H1 (cell line): ENCODE results near the gene EIF1AX. TPM values are rescaled to one million over a fixed set of nuclear protein-coding genes. Genes with fewer than 3 reads are reported as not detected.

Source experiments
- CTCF ChIA-PET: fragments of 300-600 bp; sonication (Branson Sonifier 250); formaldehyde crosslinking; loops from one replicate; lab custom pipeline; 2021; ENCODE audit not compliant: partially characterized antibody; lab: Charles Lee
- POLR2A ChIA-PET: fragments of 300-600 bp; sonication (Branson Sonifier 250); formaldehyde crosslinking; loops from one replicate; lab custom pipeline; 2021; ENCODE audit warnings: inconsistent platforms; ENCODE audit not compliant: partially characterized antibody; lab: Charles Lee
- DNase-seq, 2 experiments: peaks; one replicate each; pipeline versions ENCODE4 v3.0.0 to v3.0.0-alpha.2; 2010 to 2022; ENCODE audit warnings: low spot score in 2 of 2, low read depth in 1 of 2, mixed read lengths in 1 of 2
- FAIRE-seq: peaks from 2 replicates; lab custom pipeline; 2011; peaks lifted over from hg19 to GRCh38; lab: Jason Lieb, UNC
- H2AFZ ChIP-seq: 2 replicates; pipeline ENCODE4 v1.8.1; 2012; ENCODE audit warnings: low read length, inconsistent platforms
- H2AK5ac ChIP-seq: 2 replicates; pipeline ENCODE4 v1.6.1; 2013; ENCODE audit warnings: low read depth, low read length
- H2BK120ac ChIP-seq: replicated peaks from 2 replicates; pipeline ENCODE3; 2013; ENCODE audit warnings: low read depth, low read length, inconsistent platforms
- H2BK12ac ChIP-seq: 2 replicates; pipeline ENCODE4 v1.6.1; 2013; ENCODE audit warnings: low read depth, low read length
- H2BK15ac ChIP-seq: 2 replicates; pipeline ENCODE4 v1.6.1; 2013; ENCODE audit warnings: low read length
- H2BK20ac ChIP-seq: 2 replicates; pipeline ENCODE4 v1.6.1; 2013; ENCODE audit warnings: low read length
- H2BK5ac ChIP-seq: 2 replicates; pipeline ENCODE4 v1.6.1; 2013; ENCODE audit warnings: low read depth, low read length
- H3K14ac ChIP-seq: 2 replicates; pipeline ENCODE4 v1.6.1; 2013; ENCODE audit warnings: inconsistent platforms; ENCODE audit not compliant: insufficient read length
- H3K18ac ChIP-seq: 2 replicates; pipeline ENCODE4 v1.6.1; 2013; ENCODE audit warnings: low read length; ENCODE audit errors: extremely low read depth
- H3K23ac ChIP-seq: 2 replicates; pipeline ENCODE4 v1.6.1; 2013; ENCODE audit warnings: inconsistent platforms; ENCODE audit not compliant: insufficient read length
- H3K23me2 ChIP-seq: 2 replicates; pipeline ENCODE4 v1.6.1; 2013; ENCODE audit warnings: low read depth, low read length
- H3K27ac ChIP-seq: 2 replicates; pipeline ENCODE4 v1.6.1; 2011; ENCODE audit warnings: low read depth, low read length, inconsistent platforms
- H3K27me3 ChIP-seq, 4 experiments: replicated peaks in 1 of 4; 1 replicate in 1 of 4; 2 replicates in 3 of 4; pipeline versions ENCODE4 v1.6.1 to v1.8.1; 2011 to 2013; ENCODE audit warnings: low read length in 3 of 4, mild to moderate bottlenecking in 3 of 4, inconsistent platforms in 2 of 4, mixed read lengths in 2 of 4, moderate library complexity in 1 of 4; ENCODE audit not compliant: control insufficient read depth in 3 of 4, insufficient read depth in 3 of 4; ENCODE audit errors: extremely low read depth in 1 of 4
- H3K36me3 ChIP-seq, 4 experiments: 2 replicates each; pipeline versions ENCODE4 v1.6.1 to v1.8.1; 2011 to 2013; ENCODE audit warnings: mild to moderate bottlenecking in 4 of 4, low read length in 3 of 4, moderate library complexity in 2 of 4, control low read depth in 1 of 4, inconsistent platforms in 1 of 4; ENCODE audit not compliant: insufficient read depth in 4 of 4, control insufficient read depth in 2 of 4
- H3K4ac ChIP-seq: replicated peaks from 2 replicates; pipeline ENCODE3; 2013; ENCODE audit warnings: low read length, low read depth, mixed read lengths, inconsistent platforms; ENCODE audit not compliant: insufficient read length
- H3K4me1 ChIP-seq, 4 experiments: replicated peaks in 1 of 4; 1 replicate in 1 of 4; 2 replicates in 3 of 4; pipeline versions ENCODE4 v1.6.1 to v1.8.1; 2011 to 2013; ENCODE audit warnings: low read length in 3 of 4, inconsistent platforms in 2 of 4, mixed read lengths in 1 of 4; ENCODE audit not compliant: insufficient read depth in 4 of 4, control insufficient read depth in 3 of 4
- H3K4me2 ChIP-seq, 2 experiments: 2 replicates each; pipeline versions ENCODE4 v1.6.1 to v1.8.1; 2011 to 2013; ENCODE audit warnings: low read depth in 2 of 2, low read length in 2 of 2, control low read depth in 1 of 2, inconsistent platforms in 1 of 2, mild to moderate bottlenecking in 1 of 2; ENCODE audit not compliant: insufficient read depth in 1 of 2
- H3K4me3 ChIP-seq, 4 experiments: fragments of 200-600, 300-600 bp in 1 of 4; sonication (generic), shearing (Covaris generic), sonication (Bioruptor Twin) in 1 of 4; 2 replicates each; pipeline versions ENCODE4 v1.5.1 to v1.8.1; 2011 to 2016; ENCODE audit warnings: low read length in 4 of 4, low read depth in 3 of 4, control low read depth in 2 of 4, inconsistent platforms in 2 of 4, mild to moderate bottlenecking in 2 of 4, mixed read lengths in 1 of 4, moderate library complexity in 1 of 4; ENCODE audit not compliant: insufficient read depth in 2 of 4; ENCODE audit errors: extremely low read depth in 1 of 4
- H3K56ac ChIP-seq: replicated peaks from 2 replicates; pipeline ENCODE3; 2013; ENCODE audit warnings: low read depth, mild to moderate bottlenecking, mixed read lengths, low read length, inconsistent platforms; ENCODE audit not compliant: insufficient read length
- H3K79me1 ChIP-seq: 2 replicates; pipeline ENCODE4 v1.6.1; 2013; ENCODE audit warnings: low read depth, low read length, control low read depth
- H3K79me2 ChIP-seq, 2 experiments: 2 replicates each; pipeline versions ENCODE4 v1.6.1 to v1.8.1; 2012 to 2013; ENCODE audit warnings: low read length in 2 of 2, mild to moderate bottlenecking in 2 of 2, inconsistent platforms in 1 of 2; ENCODE audit not compliant: insufficient read depth in 2 of 2, control insufficient read depth in 1 of 2
- H3K9ac ChIP-seq, 4 experiments: replicated peaks in 1 of 4; 1 replicate in 1 of 4; 2 replicates in 3 of 4; pipeline versions ENCODE4 v1.6.1 to v1.8.1; 2011 to 2013; ENCODE audit warnings: low read depth in 3 of 4, low read length in 3 of 4, control low read depth in 2 of 4, mild to moderate bottlenecking in 2 of 4, moderate library complexity in 2 of 4, inconsistent platforms in 1 of 4; ENCODE audit errors: extremely low read depth in 1 of 4
- H3K9me3 ChIP-seq, 2 experiments: 2 replicates each; pipeline versions ENCODE4 v1.6.1 to v1.8.1; 2012 to 2013; ENCODE audit warnings: mild to moderate bottlenecking in 2 of 2, moderate library complexity in 2 of 2, control low read depth in 1 of 2, inconsistent platforms in 1 of 2, low read depth in 1 of 2, low read length in 1 of 2, mixed read lengths in 1 of 2; ENCODE audit not compliant: insufficient read depth in 2 of 2
- H4K20me1 ChIP-seq, 2 experiments: replicated peaks in 1 of 2; 2 replicates each; pipeline versions ENCODE3 to v1.8.1; 2011 to 2013; ENCODE audit warnings: inconsistent platforms in 2 of 2, low read length in 2 of 2, mild to moderate bottlenecking in 1 of 2; ENCODE audit not compliant: insufficient read depth in 2 of 2, control insufficient read depth in 1 of 2
- H4K5ac ChIP-seq: 2 replicates; pipeline ENCODE4 v1.6.1; 2013; ENCODE audit warnings: low read length, low read depth, mixed read lengths, inconsistent platforms; ENCODE audit not compliant: insufficient read length
- H4K8ac ChIP-seq: 2 replicates; pipeline ENCODE4 v1.8.0; 2013; ENCODE audit warnings: mild to moderate bottlenecking, moderate library complexity, low read length, inconsistent platforms; ENCODE audit not compliant: insufficient read depth; ENCODE audit errors: extremely low read depth
- H4K91ac ChIP-seq: replicated peaks from 2 replicates; pipeline ENCODE3; 2013; ENCODE audit warnings: low read length, mixed read lengths, inconsistent platforms; ENCODE audit not compliant: insufficient read length
- BACH1 ChIP-seq: IDR thresholded peaks from 2 replicates; pipeline ENCODE4 v1.6.1; 2012; ENCODE audit warnings: low read length, improper control_type of control experiment
- CBX8 ChIP-seq: fragments of 300-800, 300-1000 bp; sonication (generic); IDR thresholded peaks from 2 replicates; pipeline ENCODE4 v1.7.1; 2016; ENCODE audit warnings: low read depth, low read length, borderline replicate concordance
- CTBP2 ChIP-seq: IDR thresholded peaks from 2 replicates; pipeline ENCODE4 v1.7.0; 2011; ENCODE audit warnings: borderline replicate concordance, mild to moderate bottlenecking, moderate library complexity, mixed read lengths, low read length; ENCODE audit not compliant: insufficient read depth, insufficient read length
- HDAC6 ChIP-seq: IDR thresholded peaks from one replicate; pipeline ENCODE4 v1.7.1; 2012; ENCODE audit warnings: low read depth, mild to moderate bottlenecking, inconsistent platforms, low read length, moderate library complexity
- KDM4A ChIP-seq: IDR thresholded peaks from one replicate; pipeline ENCODE4 v1.7.1; 2012; ENCODE audit warnings: low read depth, mild to moderate bottlenecking, moderate library complexity, low read length, inconsistent platforms; ENCODE audit not compliant: severe bottlenecking
- PHF8 ChIP-seq: fragments of 200-600 bp; sonication (generic); conservative IDR thresholded peaks from 2 replicates; pipeline ENCODE4 v1.7.1; 2012; ENCODE audit warnings: low read depth, mild to moderate bottlenecking, inconsistent platforms, low read length, moderate library complexity
- RNF2 ChIP-seq: fragments of 200-900, 300-1000 bp; sonication (generic); IDR thresholded peaks from 2 replicates; pipeline ENCODE4 v1.7.1; 2016; ENCODE audit warnings: borderline replicate concordance, low read depth, mild to moderate bottlenecking, antibody characterized with exemption, low read length; ENCODE audit not compliant: poor library complexity, severe bottlenecking; ENCODE audit errors: missing control alignments
- WGBS, 2 experiments: shearing (Covaris generic) in 1 of 2; methylation state at CpG; one replicate each; pipeline versions ENCODE4 v1.1.6 to v1.1.7; 2013 to 2015; ENCODE audit warnings: low lambda C conversion rate in 2 of 2, mixed read lengths in 2 of 2, inconsistent platforms in 1 of 2, low coverage in 1 of 2, missing lambda C conversion rate in 1 of 2; ENCODE audit not compliant: insufficient replicate concordance in 2 of 2, insufficient coverage in 1 of 2, insufficient read length in 1 of 2; ENCODE audit errors: extremely low coverage in 1 of 2, missing lambda C conversion rate in 1 of 2; 5-methylcytosine and 5-hydroxymethylcytosine counted together
- polyA plus RNA-seq, 7 experiments: library from polyadenylated mRNA; depleted of rRNA in 3 of 7; stranded (reverse) in 5 of 7; unstranded in 2 of 7; fragments of >200 nt in 5 of 7; fragments of 200-250 nt in 2 of 7; gene quantifications; 1 replicate in 5 of 7; 2 replicates in 1 of 7; 4 replicates in 1 of 7; pipeline versions ENCODE4 v1.2.1 to v1.2.3, GENCODE V29; 2011 to 2013; ENCODE audit warnings: missing spikeins in 2 of 7, mixed read lengths in 2 of 7
- total RNA-seq: library from RNA; stranded (reverse); fragmentation: NEBNext Ultra II Directional; extraction: Animal tissue kit (Norgen Biotek cat#: 25700); gene quantifications from 2 replicates; pipeline ENCODE4 v1.2.1, GENCODE V29; 2021

Gene EIF1AX
- total and polyA plus RNA-seq, 2 of the 8 experiments (the other 6 are each of a cell fraction or from before 2014, with no cell fraction given), result 34.0 to 175 TPM

GRCh38 chrX:20143561-20143960 lies 1.9 kb upstream of the EIF1AX start:
- no peaks in the 10 kb centered on the region for H3K79me1 ChIP-seq
- H2BK15ac ChIP-seq, result no peak overlapping the region
- H3K27ac ChIP-seq, result no peak overlapping the region
- H3K18ac ChIP-seq, result no peak overlapping the region
- no peak overlapping the region for H4K8ac ChIP-seq
- CTCF ChIA-PET, result no interaction called here
- no peak overlapping the region for H3K4ac ChIP-seq
- H2BK120ac ChIP-seq, result no peak overlapping the region
- H2BK12ac ChIP-seq, result no peak overlapping the region
- POLR2A ChIA-PET, result interaction anchor here (0.9 kb wide), 1 partner anchor 11 kb away, joined by 3 read pairs; no protein-coding TSS in a partner anchor
- no peak overlapping the region for H2BK5ac ChIP-seq
- no peaks in the 10 kb centered on the region for H3K9me3 ChIP-seq
- no peak overlapping the region for H3K23ac ChIP-seq
- DNase-seq, result no peak
- H4K20me1 ChIP-seq, result peaks cover 3 to 5% of the 10 kb centered on the region in 2 experiments
- no peak for FAIRE-seq
- H3K9ac ChIP-seq, result no peak overlapping the region
- no peak overlapping the region for H3K4me3 ChIP-seq
- peaks cover 6 to 29% of the 10 kb centered on the region in 2 experiments for H3K79me2 ChIP-seq
- peaks cover 0 to 19% (median 1%) of the 10 kb centered on the region in 4 experiments; a peak in 3 of 8 replicates for H3K36me3 ChIP-seq
- H3K4me2 ChIP-seq, result no peak overlapping the region
- WGBS, 2 experiments, result 88% methylated on average over 2 of the region's 2 CpGs; no CpG with 5 or more reads in 1 of the 2 experiments
- no peak overlapping the region for H2BK20ac ChIP-seq
- no peaks in the 10 kb centered on the region for H3K4me1 ChIP-seq
- H3K27me3 ChIP-seq, result no peaks in the 10 kb centered on the region
- H3K14ac ChIP-seq, result no peak overlapping the region
- no peak overlapping the region for H4K5ac ChIP-seq
- H2AK5ac ChIP-seq, result no peak overlapping the region
- TF ChIP-seq PHF8 (no peak), RNF2 (no peak), CTBP2 (no peak), KDM4A (no peak), CBX8 (no peak), BACH1 (no peak), HDAC6 (no peak)
- no peak overlapping the region for H3K56ac ChIP-seq
- no peak overlapping the region for H2AFZ ChIP-seq
- no peak overlapping the region for H4K91ac ChIP-seq
- H3K23me2 ChIP-seq, result no peaks in the 10 kb centered on the region
